SU-DHL-6 (cell line): Measurements from ENCODE around the gene SLC9A3.

ENCODE experiments used
- H2AFZ ChIP-seq: fragments of 200-600 bp; sonication (generic); 2 replicates; pipeline ENCODE4 v1.6.1; 2014; ENCODE audit warnings: low read depth, mild to moderate bottlenecking, moderate library complexity, mixed read lengths, antibody characterized with exemption, low read length; ENCODE audit not compliant: severe bottlenecking
- H3F3A ChIP-seq: fragments of 200-600 bp; shearing (Covaris generic); 2 replicates; pipeline ENCODE4 v1.6.0; 2016; ENCODE audit warnings: antibody characterized with exemption, mild to moderate bottlenecking; ENCODE audit not compliant: insufficient read depth
- H3K27ac ChIP-seq: fragments of 200-600 bp; sonication (generic); 2 replicates; pipeline ENCODE4 v1.5.1; 2016; ENCODE audit warnings: low read depth, mild to moderate bottlenecking, low read length, moderate library complexity, mixed read lengths
- H3K27me3 ChIP-seq: fragments of 200-600 bp; sonication (generic), shearing (Covaris generic); 2 replicates; pipeline ENCODE4 v1.6.0; 2014; ENCODE audit warnings: mild to moderate bottlenecking, low read length
- H3K36me3 ChIP-seq: fragments of 200-600 bp; sonication (generic); 2 replicates; pipeline ENCODE4 v1.6.1; 2014; ENCODE audit warnings: mild to moderate bottlenecking, low read length, mixed read lengths
- H3K4me2 ChIP-seq: fragments of 300-600, 200-600 bp; shearing (Covaris generic), sonication (generic); 2 replicates; pipeline ENCODE4 v1.6.0; 2014; ENCODE audit warnings: low read length, low read depth, mild to moderate bottlenecking; ENCODE audit not compliant: poor library complexity, severe bottlenecking
- H3K4me3 ChIP-seq: fragments of 200-600 bp; sonication (generic); 2 replicates; pipeline ENCODE4 v1.5.1; 2014; ENCODE audit warnings: antibody characterized with exemption, low read length, mild to moderate bottlenecking, mixed read lengths; ENCODE audit not compliant: insufficient read depth, poor library complexity, severe bottlenecking
- H3K79me2 ChIP-seq: fragments of 200-600 bp; sonication (generic); 2 replicates; pipeline ENCODE4 v1.6.1; 2014; ENCODE audit warnings: mild to moderate bottlenecking, low read length, moderate library complexity; ENCODE audit not compliant: insufficient read depth
- H3K9ac ChIP-seq: fragments of 200-600 bp; sonication (generic); 2 replicates; pipeline ENCODE4 v1.7.0; 2014; ENCODE audit warnings: mild to moderate bottlenecking, low read length
- H3K9me2 ChIP-seq: fragments of 200-600 bp; sonication (generic); replicated peaks from 2 replicates; pipeline ENCODE4 v1.6.1; 2014; ENCODE audit warnings: low read length; ENCODE audit not compliant: insufficient read depth
- H3K9me3 ChIP-seq: fragments of 200-600 bp; sonication (generic); 2 replicates; pipeline ENCODE4 v1.6.1; 2014; ENCODE audit warnings: low read length, mixed read lengths; ENCODE audit not compliant: insufficient read depth
- H4K20me1 ChIP-seq: fragments of 200-600 bp; sonication (generic); 2 replicates; pipeline ENCODE4 v1.6.1; 2014; ENCODE audit warnings: low read depth, mild to moderate bottlenecking, antibody characterized with exemption, low read length, moderate library complexity, mixed read lengths
- EZH2phosphoT487 ChIP-seq: fragments of 200-600 bp; sonication (generic), shearing (Covaris generic); conservative IDR thresholded peaks from 2 replicates; pipeline ENCODE4 v1.6.1; 2018; ENCODE audit warnings: mild to moderate bottlenecking, antibody characterized with exemption, low read length, moderate library complexity, mixed read lengths
- TF ChIP-seq, protein P1 (sequence below): fragments of 200-600 bp; sonication (generic); IDR thresholded peaks from one replicate; pipeline ENCODE4 v1.5.1; 2017; ENCODE audit warnings: antibody characterized with exemption, mild to moderate bottlenecking, low read length, moderate library complexity; ENCODE audit not compliant: insufficient read depth, poor library complexity, severe bottlenecking

SLC9A3 gene

GRCh38 chr5:544675-545355 is 20.6 kb upstream of the SLC9A3 start:
- H3K27ac ChIP-seq: 0 out of 2 replicates have a peak overlapping the region, but pooled peaks have one; percentile 39
- peak overlapping the region; percentile 26; the same call in 1 of the 2 replicates for H3K9ac ChIP-seq
- peak overlapping the region; percentile 37 for H2AFZ ChIP-seq

DNA sequence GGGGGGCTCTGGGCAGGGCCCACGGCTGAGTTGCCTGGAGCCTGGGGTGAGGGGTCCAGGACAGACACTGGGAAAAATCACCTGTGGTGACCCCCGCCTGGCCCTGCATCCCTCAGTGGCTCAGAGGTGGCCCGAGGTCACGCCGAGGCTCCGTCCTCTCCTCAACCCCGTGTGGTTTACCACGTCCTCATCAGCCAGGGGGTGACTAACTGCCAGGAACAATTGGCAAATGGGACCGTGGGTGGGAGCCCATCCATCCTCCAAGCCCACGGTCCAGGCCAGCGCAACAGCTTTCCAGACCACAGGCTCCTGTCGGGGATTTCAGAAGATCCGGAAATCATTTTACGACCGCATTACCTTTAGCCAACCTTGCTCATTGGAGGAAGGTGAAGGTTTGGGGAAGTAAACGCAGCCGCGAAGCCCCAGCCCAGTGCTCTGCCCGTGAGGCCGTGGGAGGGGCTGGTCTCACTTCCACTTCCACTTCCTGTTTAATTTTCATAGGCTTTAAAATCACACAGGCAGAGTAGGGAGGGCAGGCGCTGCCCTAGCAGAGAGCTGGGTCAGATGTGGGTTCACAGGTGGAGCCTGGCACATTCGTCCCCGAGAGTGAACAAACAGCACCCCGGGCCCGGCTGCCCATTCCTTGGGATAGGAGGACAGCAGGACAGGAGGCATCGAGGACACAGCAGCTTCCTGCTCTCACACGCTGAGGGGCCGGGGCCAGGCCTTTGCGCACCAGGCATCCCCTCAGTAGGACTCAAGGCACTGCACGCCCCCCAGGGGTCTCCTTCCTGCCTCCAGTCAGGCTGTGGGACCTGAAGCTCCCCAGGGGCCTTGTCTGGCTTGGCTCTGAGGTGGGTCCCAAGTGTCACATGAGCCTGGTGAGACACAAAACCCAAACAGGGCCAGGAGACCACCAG is 19.8 kb upstream of the SLC9A3 start:
- Histone ChIP-seq H4K20me1 (no peaks in the 10 kb centered on the region), H3K79me2 (no peaks in the 10 kb centered on the region), H3K36me3 (no peaks in the 10 kb centered on the region), H3K4me3 (peak overlapping the region; percentile 40), H3K9me3 (no peaks in the 10 kb centered on the region), H3K27ac (peak overlapping the region; percentile 67), H2AFZ (peak overlapping the region; percentile 84), H3K4me2 (peak overlapping the region; percentile 56), H3K9ac (peak overlapping the region; percentile 53), H3F3A (no peaks in the 10 kb centered on the region), H3K27me3 (no peaks in the 10 kb centered on the region), H3K9me2 (no peaks in the 10 kb centered on the region)
- TF ChIP-seq, protein P1, sequence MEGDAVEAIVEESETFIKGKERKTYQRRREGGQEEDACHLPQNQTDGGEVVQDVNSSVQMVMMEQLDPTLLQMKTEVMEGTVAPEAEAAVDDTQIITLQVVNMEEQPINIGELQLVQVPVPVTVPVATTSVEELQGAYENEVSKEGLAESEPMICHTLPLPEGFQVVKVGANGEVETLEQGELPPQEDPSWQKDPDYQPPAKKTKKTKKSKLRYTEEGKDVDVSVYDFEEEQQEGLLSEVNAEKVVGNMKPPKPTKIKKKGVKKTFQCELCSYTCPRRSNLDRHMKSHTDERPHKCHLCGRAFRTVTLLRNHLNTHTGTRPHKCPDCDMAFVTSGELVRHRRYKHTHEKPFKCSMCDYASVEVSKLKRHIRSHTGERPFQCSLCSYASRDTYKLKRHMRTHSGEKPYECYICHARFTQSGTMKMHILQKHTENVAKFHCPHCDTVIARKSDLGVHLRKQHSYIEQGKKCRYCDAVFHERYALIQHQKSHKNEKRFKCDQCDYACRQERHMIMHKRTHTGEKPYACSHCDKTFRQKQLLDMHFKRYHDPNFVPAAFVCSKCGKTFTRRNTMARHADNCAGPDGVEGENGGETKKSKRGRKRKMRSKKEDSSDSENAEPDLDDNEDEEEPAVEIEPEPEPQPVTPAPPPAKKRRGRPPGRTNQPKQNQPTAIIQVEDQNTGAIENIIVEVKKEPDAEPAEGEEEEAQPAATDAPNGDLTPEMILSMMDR: no peak
- TF ChIP-seq EZH2phosphoT487: no peak

More at GRCh38 chr5:544675-545355, 20.6 kb upstream of the SLC9A3 start:
- H3K27me3 ChIP-seq: no peaks in the 10 kb centered on the region
- H3K36me3 ChIP-seq: no peaks in the 10 kb centered on the region
- H3K79me2 ChIP-seq: no peaks in the 10 kb centered on the region
- H4K20me1 ChIP-seq: no peaks in the 10 kb centered on the region
- H3F3A ChIP-seq: no peaks in the 10 kb centered on the region
- TF ChIP-seq, protein P1: no peak
- no peak for TF ChIP-seq EZH2phosphoT487
- H3K4me3 ChIP-seq: no peak overlapping the region
- peak overlapping the region; percentile 56 for H3K4me2 ChIP-seq
- no peaks in the 10 kb centered on the region for H3K9me3 ChIP-seq
- no peaks in the 10 kb centered on the region for H3K9me2 ChIP-seq

DNA sequence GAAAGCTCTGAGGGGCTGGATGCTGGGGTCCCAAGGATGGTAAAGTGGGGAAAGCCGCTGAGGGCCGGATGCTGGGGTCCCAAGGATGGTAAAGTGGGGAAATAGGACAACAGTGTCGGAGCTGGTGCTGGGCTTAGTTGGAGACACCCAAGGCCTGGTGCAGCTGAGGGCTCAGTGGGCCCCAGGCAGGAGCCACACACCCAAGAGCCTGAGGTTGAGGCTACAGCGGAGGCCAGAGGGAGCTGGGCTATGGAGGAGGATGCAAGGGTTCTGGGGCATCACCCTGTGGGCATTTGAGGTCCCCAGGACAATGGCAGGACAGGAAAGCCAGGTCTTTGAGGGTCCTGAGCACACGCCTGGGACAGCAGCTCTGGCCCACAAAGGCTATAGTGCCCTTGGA is 19.1 kb upstream of the SLC9A3 start:
- Histone ChIP-seq H3K27ac (peak overlapping the region; percentile 67), H3K36me3 (no peaks in the 10 kb centered on the region), H3F3A (no peaks in the 10 kb centered on the region), H4K20me1 (no peaks in the 10 kb centered on the region), H3K4me2 (peak overlapping the region; percentile 56), H3K27me3 (no peaks in the 10 kb centered on the region), H2AFZ (peak overlapping the region; percentile 84), H3K9ac (peak overlapping the region; percentile 53), H3K4me3 (peak overlapping the region; percentile 40), H3K9me3 (no peaks in the 10 kb centered on the region), H3K9me2 (no peaks in the 10 kb centered on the region), H3K79me2 (no peaks in the 10 kb centered on the region)
- TF ChIP-seq, protein P1: no peak
- no peak for TF ChIP-seq EZH2phosphoT487
